HG02973 (cell line): Measurements from ENCODE around the gene PLSCR5.
A peak's percentile ranks its signal among the peaks of the same experiment; 100 is the strongest.

Experiments
- ATAC-seq: cut with Tn5 transposase; IDR thresholded peaks from one replicate; pipeline ENCODE4 v1.9.1; 2021; ENCODE audit warnings: moderate library complexity; ENCODE audit not compliant: unreplicated experiment

Gene PLSCR5, protein sequence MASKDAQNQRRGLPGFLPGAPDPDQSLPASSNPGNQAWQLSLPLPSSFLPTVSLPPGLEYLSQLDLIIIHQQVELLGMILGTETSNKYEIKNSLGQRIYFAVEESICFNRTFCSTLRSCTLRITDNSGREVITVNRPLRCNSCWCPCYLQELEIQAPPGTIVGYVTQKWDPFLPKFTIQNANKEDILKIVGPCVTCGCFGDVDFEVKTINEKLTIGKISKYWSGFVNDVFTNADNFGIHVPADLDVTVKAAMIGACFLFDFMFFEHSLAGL

DNA sequence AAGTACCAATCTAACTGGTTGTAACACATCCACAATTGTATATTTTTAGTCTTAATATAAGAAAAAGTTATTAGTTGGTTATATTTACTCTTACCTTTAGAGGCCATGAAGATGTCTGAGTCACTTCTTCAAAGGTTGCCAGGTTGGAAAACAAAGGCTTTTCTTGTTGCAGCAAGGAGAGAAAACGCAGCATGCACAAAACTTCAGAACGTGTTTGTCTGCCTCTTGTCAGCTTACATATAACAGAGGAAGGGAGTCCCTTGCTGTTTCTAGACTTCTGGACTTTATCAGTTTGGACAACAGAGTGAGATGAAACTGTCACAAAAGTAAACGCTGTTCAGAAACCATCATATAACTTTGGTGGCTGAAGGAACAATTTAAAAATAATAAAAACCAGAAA is at the start of gene PLSCR5:
Gene PLSCR5 (minus strand): TSS at position 241 of the 400 bp plus-strand sequence. CDS start 134 bp downstream, at position 107.
- ATAC-seq, result no peak

DNA sequence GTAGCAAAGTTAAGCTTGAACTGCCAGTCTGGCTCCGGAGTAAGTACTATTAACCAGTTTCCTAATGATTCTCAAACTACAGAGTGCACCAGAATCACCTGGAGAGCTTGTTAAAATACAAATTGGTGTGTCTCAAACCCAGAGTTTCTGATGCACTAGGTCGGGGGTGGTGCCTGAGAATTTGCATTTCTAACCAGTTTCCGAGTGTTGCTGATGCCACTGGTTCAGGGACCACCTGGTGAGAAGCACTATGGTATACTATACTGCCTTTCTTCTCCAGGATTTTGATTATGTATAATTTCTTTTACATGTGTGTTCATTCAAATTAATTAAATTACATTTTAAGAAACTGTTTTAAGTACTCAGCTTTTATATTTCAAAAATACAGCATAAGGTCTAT is 48.8 kb upstream of the PLSCR5 start:
- no peak for ATAC-seq

- ATAC-seq, result no peak
Measured at GRCh38 chr3:146650691-146651442, 45.7 kb upstream of the PLSCR5 start.

GRCh38 chr3:146646261-146646660 is 41.1 kb upstream of the PLSCR5 start:
- ATAC-seq, result no peak

- peak; percentile 74 for ATAC-seq
Measured at GRCh38 chr3:146640955-146641867, 36.1 kb upstream of the PLSCR5 start.

DNA sequence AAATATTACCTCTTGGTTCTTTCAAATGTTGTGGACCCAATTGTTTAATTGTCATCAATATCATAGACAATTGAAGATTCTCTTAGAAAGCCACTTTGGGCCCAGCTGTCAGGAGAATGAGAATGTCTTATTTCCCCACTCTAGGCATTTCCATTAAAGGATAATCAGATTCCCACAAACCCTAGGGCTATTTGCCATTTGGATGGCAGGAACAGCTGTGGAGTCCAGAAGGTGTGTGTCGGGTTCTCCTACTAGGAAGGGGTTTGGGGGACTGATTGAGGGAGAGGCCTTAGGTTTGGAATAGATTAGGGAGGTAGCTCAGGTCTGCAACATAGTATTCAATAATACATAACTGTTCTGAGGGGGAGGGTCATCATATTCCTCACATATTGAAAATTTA is 35.2 kb upstream of the PLSCR5 start:
- no peak for ATAC-seq

DNA sequence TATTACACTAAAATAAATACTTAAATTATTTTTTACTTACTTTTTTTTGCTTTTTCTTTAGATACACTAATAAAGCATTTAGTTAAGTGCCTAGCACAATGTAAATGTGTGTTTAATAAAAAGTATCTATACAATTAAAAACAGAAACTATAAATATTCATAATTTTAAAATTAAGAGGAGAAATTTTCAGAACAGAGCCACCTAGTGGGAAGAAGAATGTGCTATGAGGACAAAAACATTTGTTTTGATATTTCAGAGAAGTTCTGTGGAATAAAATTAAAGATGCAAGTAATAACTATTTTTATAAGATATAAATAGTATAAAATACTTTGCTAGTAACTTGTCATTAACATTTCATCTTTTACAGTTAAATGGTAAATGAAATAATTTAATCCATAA is 33.6 kb upstream of the PLSCR5 start:
- ATAC-seq, result no peak

DNA sequence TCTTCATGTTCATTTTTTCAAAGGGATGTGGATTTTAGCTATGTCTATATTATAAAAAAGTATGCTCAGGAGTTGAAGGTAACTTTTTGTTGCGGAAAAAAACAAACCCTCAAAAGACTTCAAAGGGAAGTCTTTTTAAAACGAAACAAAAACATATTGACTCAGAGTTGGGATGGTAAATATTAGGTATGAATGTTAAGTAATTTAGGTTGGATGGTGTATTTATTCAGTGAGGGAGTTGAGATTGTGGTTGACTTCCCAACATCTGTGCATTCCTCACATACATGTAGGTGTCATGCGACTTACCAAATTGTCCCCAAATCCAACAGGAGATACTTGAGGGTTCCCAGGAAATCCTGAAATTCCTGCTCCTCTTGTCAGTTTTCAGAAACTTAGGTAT is 32.7 kb upstream of the PLSCR5 start:
- no peak for ATAC-seq

DNA sequence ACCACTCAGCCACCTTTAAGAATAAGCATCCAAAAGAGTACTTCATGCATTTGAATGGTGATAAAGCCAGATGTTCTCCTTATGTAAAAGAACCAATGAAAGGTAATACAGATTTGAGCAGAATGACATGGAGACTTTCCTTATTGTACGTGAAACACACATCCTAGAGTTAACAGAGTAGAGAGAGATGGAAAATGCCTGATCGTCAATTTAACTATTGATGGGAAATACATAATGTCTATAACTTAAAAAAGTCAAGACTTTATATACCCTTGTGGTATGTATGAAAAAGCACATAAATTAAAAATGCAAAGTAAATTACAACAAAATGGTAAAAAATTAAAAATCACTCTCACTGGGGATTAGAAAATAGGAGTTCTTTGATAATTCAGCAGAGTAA is 31.7 kb upstream of the PLSCR5 start:
- ATAC-seq, result no peak

DNA sequence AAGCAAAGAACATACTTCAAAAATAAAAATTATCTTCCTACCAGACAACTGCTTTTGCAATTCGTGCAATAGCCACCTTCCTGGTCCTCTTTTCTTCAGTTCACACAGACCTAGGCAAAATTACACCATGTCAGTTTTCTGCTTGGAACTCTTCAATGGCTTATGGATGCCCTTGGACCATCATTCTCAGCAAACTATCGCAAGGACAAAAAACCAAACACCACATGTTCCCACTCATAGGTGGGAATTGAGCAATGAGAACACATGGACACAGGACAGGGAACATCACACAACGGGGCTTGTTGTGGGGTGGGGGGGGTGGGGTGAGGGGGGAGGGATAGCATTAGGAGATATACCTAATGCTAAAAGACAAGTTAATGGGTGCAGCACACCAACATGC is 29.2 kb upstream of the PLSCR5 start:
- no peak for ATAC-seq

DNA sequence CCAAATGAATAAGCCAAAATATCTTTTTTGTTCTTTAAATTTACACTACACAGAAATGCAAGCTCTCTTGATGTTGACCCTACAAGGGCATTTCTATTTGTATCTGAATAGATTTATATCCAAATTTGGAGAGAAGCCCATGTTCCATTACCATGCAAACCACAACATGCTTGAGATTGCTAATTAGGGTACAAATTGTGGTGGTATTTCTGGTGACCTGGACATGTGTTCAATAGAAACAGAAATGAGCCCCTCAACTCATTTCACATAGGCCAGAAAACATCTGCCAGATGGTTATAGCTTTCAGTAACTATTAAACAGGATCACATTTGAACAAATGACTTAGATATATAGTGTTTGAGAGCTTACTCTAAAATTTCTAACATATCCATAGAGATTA is 23.5 kb upstream of the PLSCR5 start:
- no peak for ATAC-seq

DNA sequence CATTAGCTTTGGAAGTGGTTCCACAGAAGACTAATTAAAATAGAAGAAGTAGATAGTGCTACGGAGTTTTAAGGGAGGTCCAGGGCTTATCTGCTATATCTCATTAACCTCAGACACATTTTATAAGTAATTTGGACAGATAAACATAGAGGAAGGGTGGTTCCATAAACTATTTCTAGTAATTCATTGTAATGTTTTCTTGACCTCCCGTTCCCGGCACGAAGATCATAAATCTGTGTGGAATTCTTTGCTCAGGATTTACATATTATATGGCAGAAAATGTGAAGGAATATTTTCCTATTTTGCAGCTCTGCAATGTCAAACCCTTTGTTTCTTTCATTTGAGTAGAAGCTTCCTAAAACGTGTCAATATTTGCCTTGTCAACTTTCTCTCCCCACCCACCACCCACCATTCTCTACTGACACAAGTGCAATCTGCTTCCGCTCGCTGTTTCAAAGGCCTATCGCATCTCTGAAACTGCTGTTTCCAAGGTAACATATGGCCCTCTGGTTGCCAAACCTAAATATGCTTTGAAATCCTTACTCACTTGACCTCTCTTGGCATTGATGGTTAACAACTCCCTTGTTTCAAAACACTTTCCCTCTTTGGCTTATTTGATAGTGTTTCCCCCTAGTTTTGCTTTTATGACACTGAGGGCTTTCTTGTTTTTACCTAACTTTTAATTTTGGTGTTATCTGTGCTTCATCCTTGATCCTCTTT is 21.4 kb upstream of the PLSCR5 start:
- no peak for ATAC-seq

DNA sequence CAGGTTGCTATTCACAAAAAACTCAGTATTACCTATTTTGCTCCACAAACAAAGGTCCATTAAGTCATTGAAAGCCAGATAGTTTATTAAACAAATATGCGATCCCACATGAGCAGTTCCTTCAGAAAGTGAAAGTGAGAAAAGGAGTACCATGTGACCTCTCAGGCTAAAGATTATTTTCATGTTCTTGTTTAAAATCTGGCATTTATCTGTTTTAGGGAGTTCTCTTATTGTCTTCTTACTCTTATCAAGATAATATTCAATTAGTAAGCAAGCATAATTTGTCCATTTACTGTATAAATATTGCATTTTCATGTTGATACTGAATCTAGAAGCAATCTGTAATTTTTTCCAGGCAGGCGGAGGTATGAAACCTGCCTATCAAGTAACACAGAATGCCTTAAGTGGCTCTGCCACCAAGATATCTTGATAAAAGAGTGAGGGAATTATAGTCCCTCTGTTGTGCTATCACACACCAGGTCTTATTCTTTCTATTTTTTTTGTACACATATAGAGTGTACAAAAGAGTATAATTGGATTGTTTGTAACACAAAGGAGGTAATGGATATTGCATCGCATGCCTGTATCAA is 20.1 kb upstream of the PLSCR5 start:
- no peak for ATAC-seq

DNA sequence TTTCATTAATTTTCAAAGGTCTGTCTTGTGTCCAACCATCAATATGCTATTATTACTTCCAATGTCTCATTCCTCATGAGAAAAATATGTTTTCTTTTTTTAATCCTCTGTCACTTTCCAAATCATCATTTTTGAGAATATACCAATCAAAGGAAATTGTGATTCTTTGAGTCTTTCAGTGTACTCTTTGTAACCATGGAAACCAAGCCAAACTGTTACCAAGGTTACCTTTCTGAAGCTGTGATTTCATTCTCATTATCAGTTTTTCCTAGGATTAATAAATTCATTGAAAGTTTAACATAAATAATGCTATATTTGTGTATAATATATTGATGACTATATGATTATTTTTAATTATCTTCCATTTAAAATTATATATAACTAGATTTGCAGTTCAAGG is 16.6 kb upstream of the PLSCR5 start:
- ATAC-seq, result no peak

- no peak for ATAC-seq
Measured at GRCh38 chr3:146612015-146612414, 6.9 kb upstream of the PLSCR5 start.

GRCh38 chr3:146611096-146611495 is 6.0 kb upstream of the PLSCR5 start:
- ATAC-seq, result no peak

GRCh38 chr3:146598535-146598934 is 6.6 kb downstream of the PLSCR5 start:
- ATAC-seq, result no peak

- no peak for ATAC-seq
Measured at GRCh38 chr3:146594843-146595482, 10.2 kb downstream of the PLSCR5 start.

- no peak for ATAC-seq
Measured at GRCh38 chr3:146593776-146594175, 11.4 kb downstream of the PLSCR5 start.

GRCh38 chr3:146590521-146590920 is 14.6 kb downstream of the PLSCR5 start:
- no peak for ATAC-seq
